ENCODE data around the gene GLS2. TPM values are rescaled to one million over a fixed set of nuclear protein-coding genes. Genes with fewer than 3 reads are reported as not detected.

Gene GLS2
- total RNA-seq (2021) (14.8 to 17.2 TPM (median 15.9 TPM) in 3 replicates), Bru-seq, nascent RNA (percentile 56 among the genes with signal in this experiment)
- long read RNA-seq, experiment 1, transcript GLS2-201 (18 exons, 2,623 nt) = major isoform, 19 of 45 reads
- long read RNA-seq, experiment 1, transcript GLS2-217 (17 exons, 2,518 nt) = minor isoform, 9 of 45 reads
- long read RNA-seq, experiment 1, partial matches to known transcripts = 3 of 45 reads
- long read RNA-seq, experiment 1, other reads (novel, unspliced or antisense) = 14 of 45 reads
- long read RNA-seq, experiment 2, transcript GLS2-201 (18 exons, 2,623 nt) = major isoform, 7 of 41 reads
- long read RNA-seq, experiment 2, partial matches to known transcripts = 9 of 41 reads
- long read RNA-seq, experiment 2, other reads (novel, unspliced or antisense) = 20 of 41 reads
- long read RNA-seq, experiment 3, transcript GLS2-201 (18 exons, 2,623 nt) = major isoform, 6 of 11 reads
- long read RNA-seq, experiment 3, partial matches to known transcripts = 0 of 11 reads
- long read RNA-seq, experiment 3, other reads (novel, unspliced or antisense) = 5 of 11 reads

- ChIA-PET POLR2A (interaction anchor here (0.5 to 1.1 kb wide), 4 partner anchors 50 to 237 kb away, joined by 3 to 4 read pairs (median 4); partner anchors contain the start of gene IL23A), CTCF (interaction anchor here (0.8 to 1.8 kb wide), 9 partner anchors 8 to 230 kb away, joined by 3 to 8 read pairs (median 4); partner anchors contain the start of genes ANKRD52, COQ10A, RBMS2 and TIMELESS)
- ATAC-seq (peak; percentile 90), DNase-seq (ENCODE audit: low spot score) (peak; percentile 85)
- Mint-ChIP-seq H3K4me1 (peaks cover 16% of the 10 kb centered on the region), H3K27me3 (ENCODE audit: low read depth) (peaks cover 69% of the 10 kb centered on the region), H3K9me3 (peaks cover 14% of the 10 kb centered on the region), H3K27ac (no peak within 1 kb of the TSS), H3K36me3 (peaks cover 3% of the 10 kb centered on the region), H3K4me3 (peak within 1 kb of the TSS; percentile 94)
- TF ChIP-seq ZNF416 (CRISPR knock-in tag; IDR thresholded peaks at IDR 0.05) (no peak), ETV6 (CRISPR knock-in tag; IDR thresholded peaks at IDR 0.05) (peak; percentile 99), ZNF219 (CRISPR knock-in tag; IDR thresholded peaks at IDR 0.05; ENCODE audit: borderline replicate concordance) (peak; percentile 97), EMX1 (CRISPR knock-in tag; IDR thresholded peaks at IDR 0.05) (no peak), NFE2L1 (CRISPR knock-in tag; IDR thresholded peaks at IDR 0.05) (peak; percentile 98), ZNF138 (CRISPR knock-in tag; conservative IDR thresholded peaks at IDR 0.05) (peak; percentile 96), OVOL2 (CRISPR knock-in tag; IDR thresholded peaks at IDR 0.05; ENCODE audit: borderline replicate concordance) (no peak), ZNF121 (CRISPR knock-in tag; IDR thresholded peaks at IDR 0.05) (peak; percentile 68), IRF2 (CRISPR knock-in tag; IDR thresholded peaks at IDR 0.05; ENCODE audit: borderline replicate concordance, low read depth) (peak; percentile 95), AFF4 (CRISPR knock-in tag; IDR thresholded peaks at IDR 0.05; ENCODE audit: borderline replicate concordance) (peak; percentile 92; the same call in 1 of the 2 replicates), PRDM15 (CRISPR knock-in tag; IDR thresholded peaks at IDR 0.05) (peak; percentile 74)
- TF ChIP-seq, protein P1, sequence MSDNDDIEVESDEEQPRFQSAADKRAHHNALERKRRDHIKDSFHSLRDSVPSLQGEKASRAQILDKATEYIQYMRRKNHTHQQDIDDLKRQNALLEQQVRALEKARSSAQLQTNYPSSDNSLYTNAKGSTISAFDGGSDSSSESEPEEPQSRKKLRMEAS (CRISPR knock-in tag; IDR thresholded peaks at IDR 0.05) = peak; percentile 99
- TF ChIP-seq, protein P2, sequence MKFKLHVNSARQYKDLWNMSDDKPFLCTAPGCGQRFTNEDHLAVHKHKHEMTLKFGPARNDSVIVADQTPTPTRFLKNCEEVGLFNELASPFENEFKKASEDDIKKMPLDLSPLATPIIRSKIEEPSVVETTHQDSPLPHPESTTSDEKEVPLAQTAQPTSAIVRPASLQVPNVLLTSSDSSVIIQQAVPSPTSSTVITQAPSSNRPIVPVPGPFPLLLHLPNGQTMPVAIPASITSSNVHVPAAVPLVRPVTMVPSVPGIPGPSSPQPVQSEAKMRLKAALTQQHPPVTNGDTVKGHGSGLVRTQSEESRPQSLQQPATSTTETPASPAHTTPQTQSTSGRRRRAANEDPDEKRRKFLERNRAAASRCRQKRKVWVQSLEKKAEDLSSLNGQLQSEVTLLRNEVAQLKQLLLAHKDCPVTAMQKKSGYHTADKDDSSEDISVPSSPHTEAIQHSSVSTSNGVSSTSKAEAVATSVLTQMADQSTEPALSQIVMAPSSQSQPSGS (CRISPR knock-in tag; IDR thresholded peaks at IDR 0.05; ENCODE audit: borderline replicate concordance, low read depth) = peak; percentile 95
- TF ChIP-seq, protein P3, sequence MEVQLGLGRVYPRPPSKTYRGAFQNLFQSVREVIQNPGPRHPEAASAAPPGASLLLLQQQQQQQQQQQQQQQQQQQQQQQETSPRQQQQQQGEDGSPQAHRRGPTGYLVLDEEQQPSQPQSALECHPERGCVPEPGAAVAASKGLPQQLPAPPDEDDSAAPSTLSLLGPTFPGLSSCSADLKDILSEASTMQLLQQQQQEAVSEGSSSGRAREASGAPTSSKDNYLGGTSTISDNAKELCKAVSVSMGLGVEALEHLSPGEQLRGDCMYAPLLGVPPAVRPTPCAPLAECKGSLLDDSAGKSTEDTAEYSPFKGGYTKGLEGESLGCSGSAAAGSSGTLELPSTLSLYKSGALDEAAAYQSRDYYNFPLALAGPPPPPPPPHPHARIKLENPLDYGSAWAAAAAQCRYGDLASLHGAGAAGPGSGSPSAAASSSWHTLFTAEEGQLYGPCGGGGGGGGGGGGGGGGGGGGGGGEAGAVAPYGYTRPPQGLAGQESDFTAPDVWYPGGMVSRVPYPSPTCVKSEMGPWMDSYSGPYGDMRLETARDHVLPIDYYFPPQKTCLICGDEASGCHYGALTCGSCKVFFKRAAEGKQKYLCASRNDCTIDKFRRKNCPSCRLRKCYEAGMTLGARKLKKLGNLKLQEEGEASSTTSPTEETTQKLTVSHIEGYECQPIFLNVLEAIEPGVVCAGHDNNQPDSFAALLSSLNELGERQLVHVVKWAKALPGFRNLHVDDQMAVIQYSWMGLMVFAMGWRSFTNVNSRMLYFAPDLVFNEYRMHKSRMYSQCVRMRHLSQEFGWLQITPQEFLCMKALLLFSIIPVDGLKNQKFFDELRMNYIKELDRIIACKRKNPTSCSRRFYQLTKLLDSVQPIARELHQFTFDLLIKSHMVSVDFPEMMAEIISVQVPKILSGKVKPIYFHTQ (CRISPR knock-in tag; IDR thresholded peaks at IDR 0.05) = no peak
- TF ChIP-seq, protein P4, sequence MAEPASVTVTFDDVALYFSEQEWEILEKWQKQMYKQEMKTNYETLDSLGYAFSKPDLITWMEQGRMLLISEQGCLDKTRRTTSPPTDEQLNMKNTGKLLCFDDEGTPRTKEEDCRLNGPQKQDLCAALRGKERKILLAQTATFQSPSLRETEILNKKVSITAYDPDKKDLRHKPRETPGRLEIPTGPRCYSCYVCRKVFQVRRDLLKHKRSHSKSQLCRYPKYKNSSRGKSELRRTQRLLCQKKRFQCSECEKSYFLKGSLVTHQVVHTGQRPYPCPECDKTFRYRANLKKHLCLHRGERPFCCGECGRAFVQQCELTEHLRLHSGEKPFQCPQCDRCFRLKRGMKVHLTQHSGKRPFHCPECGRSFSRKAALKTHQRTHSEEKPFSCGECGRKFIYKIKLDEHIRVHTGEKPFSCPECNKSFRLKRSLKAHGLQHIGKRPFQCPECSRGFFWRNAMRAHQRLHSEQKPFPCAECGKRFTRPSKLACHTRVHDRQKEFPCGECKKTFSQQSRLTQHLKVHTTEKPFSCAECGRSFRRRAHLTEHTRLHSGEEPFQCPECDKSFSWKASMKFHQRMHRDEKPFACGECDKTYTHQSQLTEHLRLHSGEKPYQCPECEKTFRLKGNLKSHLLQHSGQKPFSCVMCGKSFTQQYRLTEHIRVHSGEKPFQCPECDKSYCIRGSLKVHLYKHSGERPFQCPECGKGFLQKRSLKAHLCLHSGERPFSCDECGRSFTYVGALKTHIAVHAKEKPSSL (CRISPR knock-in tag; conservative IDR thresholded peaks at IDR 0.05) = no peak
- TF ChIP-seq, protein P5, sequence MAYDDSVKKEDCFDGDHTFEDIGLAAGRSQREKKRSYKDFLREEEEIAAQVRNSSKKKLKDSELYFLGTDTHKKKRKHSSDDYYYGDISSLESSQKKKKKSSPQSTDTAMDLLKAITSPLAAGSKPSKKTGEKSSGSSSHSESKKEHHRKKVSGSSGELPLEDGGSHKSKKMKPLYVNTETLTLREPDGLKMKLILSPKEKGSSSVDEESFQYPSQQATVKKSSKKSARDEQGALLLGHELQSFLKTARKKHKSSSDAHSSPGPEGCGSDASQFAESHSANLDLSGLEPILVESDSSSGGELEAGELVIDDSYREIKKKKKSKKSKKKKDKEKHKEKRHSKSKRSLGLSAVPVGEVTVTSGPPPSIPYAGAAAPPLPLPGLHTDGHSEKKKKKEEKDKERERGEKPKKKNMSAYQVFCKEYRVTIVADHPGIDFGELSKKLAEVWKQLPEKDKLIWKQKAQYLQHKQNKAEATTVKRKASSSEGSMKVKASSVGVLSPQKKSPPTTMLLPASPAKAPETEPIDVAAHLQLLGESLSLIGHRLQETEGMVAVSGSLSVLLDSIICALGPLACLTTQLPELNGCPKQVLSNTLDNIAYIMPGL (CRISPR knock-in tag; IDR thresholded peaks at IDR 0.05) = 0 out of 2 replicates have a peak, but pooled peaks have one; percentile 71
These were observed at the start of gene GLS2 for GRCh38 chr12:56488041-56488955. Gene GLS2, minus strand, starts transcription at chr12:56488161. Its CDS starts 43 bp downstream, at chr12:56488118.
